H9 (cell line): ENCODE results near the gene MYO7B. TPM values are rescaled to one million over a fixed set of nuclear protein-coding genes. Genes with fewer than 3 reads are reported as not detected.

Experiments used
- DNase-seq: peaks from one replicate; pipeline ENCODE4 v3.0.0-alpha.2; 2017
- H2AFZ ChIP-seq: one replicate; pipeline ENCODE4 v1.6.1; 2013; ENCODE audit warnings: mild to moderate bottlenecking, low read length, control low read depth, moderate library complexity
- H2AK5ac ChIP-seq: 2 replicates; pipeline ENCODE4 v1.6.1; 2013; ENCODE audit warnings: low read length, control low read depth, mixed read lengths; ENCODE audit not compliant: insufficient read length
- H2BK120ac ChIP-seq: one replicate; pipeline ENCODE4 v1.6.1; 2013; ENCODE audit warnings: low read depth, mild to moderate bottlenecking, low read length, control low read depth, inconsistent platforms; ENCODE audit not compliant: poor library complexity, severe bottlenecking
- H2BK12ac ChIP-seq: 2 replicates; pipeline ENCODE4 v1.6.1; 2013; ENCODE audit warnings: low read length, control low read depth, mixed read lengths, low read depth; ENCODE audit not compliant: insufficient read length
- H2BK15ac ChIP-seq: 2 replicates; pipeline ENCODE4 v1.6.1; 2013; ENCODE audit warnings: low read depth, low read length, control low read depth
- H2BK20ac ChIP-seq: one replicate; pipeline ENCODE4 v1.6.1; 2013; ENCODE audit warnings: low read depth, mild to moderate bottlenecking, low read length, control low read depth, inconsistent platforms; ENCODE audit not compliant: poor library complexity, severe bottlenecking
- H2BK5ac ChIP-seq: 2 replicates; pipeline ENCODE4 v1.6.1; 2013; ENCODE audit warnings: low read length, control low read depth, mixed read lengths; ENCODE audit not compliant: insufficient read length
- H3K14ac ChIP-seq: 2 replicates; pipeline ENCODE4 v1.6.1; 2013; ENCODE audit warnings: low read length, control low read depth; ENCODE audit not compliant: insufficient read depth
- H3K18ac ChIP-seq: 2 replicates; pipeline ENCODE4 v1.6.1; 2013; ENCODE audit warnings: low read depth, mild to moderate bottlenecking, mixed read lengths, low read length, control low read depth; ENCODE audit not compliant: insufficient read length
- H3K23ac ChIP-seq: 2 replicates; pipeline ENCODE4 v1.6.1; 2013; ENCODE audit warnings: low read length, control low read depth, mixed read lengths, low read depth; ENCODE audit not compliant: insufficient read length
- H3K23me2 ChIP-seq: 2 replicates; pipeline ENCODE4 v1.6.1; 2013; ENCODE audit warnings: low read depth, mild to moderate bottlenecking, mixed read lengths, low read length, control low read depth; ENCODE audit not compliant: insufficient read length, poor library complexity, severe bottlenecking
- H3K27ac ChIP-seq: 2 replicates; pipeline ENCODE4 v1.5.1; 2013; ENCODE audit warnings: low read length, control low read depth, mixed read lengths, low read depth; ENCODE audit not compliant: insufficient read length
- H3K27me3 ChIP-seq: 2 replicates; pipeline ENCODE4 v1.6.1; 2013; ENCODE audit warnings: low read length, control low read depth, inconsistent platforms; ENCODE audit not compliant: insufficient read depth
- H3K4ac ChIP-seq: 2 replicates; pipeline ENCODE4 v1.6.1; 2013; ENCODE audit warnings: low read depth, mild to moderate bottlenecking, control low read depth, inconsistent platforms, low read length, moderate library complexity
- H3K4me1 ChIP-seq: 2 replicates; pipeline ENCODE4 v1.6.1; 2013; ENCODE audit warnings: low read length, control low read depth, inconsistent platforms; ENCODE audit not compliant: insufficient read depth
- H3K4me2 ChIP-seq: 2 replicates; pipeline ENCODE4 v1.6.1; 2013; ENCODE audit warnings: low read length, control low read depth, mixed read lengths; ENCODE audit not compliant: insufficient read length, insufficient read depth
- H3K56ac ChIP-seq: 2 replicates; pipeline ENCODE4 v1.6.1; 2013; ENCODE audit warnings: low read depth, mild to moderate bottlenecking, mixed read lengths, low read length, control low read depth; ENCODE audit not compliant: insufficient read length
- H3K79me1 ChIP-seq: 2 replicates; pipeline ENCODE4 v1.6.1; 2013; ENCODE audit warnings: low read depth, mild to moderate bottlenecking, moderate library complexity, low read length, control low read depth, inconsistent platforms; ENCODE audit not compliant: insufficient read depth, poor library complexity, severe bottlenecking
- H3K79me2 ChIP-seq: 2 replicates; pipeline ENCODE4 v1.6.1; 2013; ENCODE audit warnings: low read length, control low read depth, inconsistent platforms; ENCODE audit not compliant: insufficient read depth
- H3K9ac ChIP-seq: 2 replicates; pipeline ENCODE4 v1.6.1; 2013; ENCODE audit warnings: low read length, control low read depth, mixed read lengths; ENCODE audit not compliant: insufficient read length; ENCODE audit errors: extremely low read depth
- H3K9me3 ChIP-seq: one replicate; pipeline ENCODE4 v1.6.1; 2013; ENCODE audit warnings: low read depth, low read length, inconsistent platforms; ENCODE audit not compliant: control insufficient read depth
- H3T11ph ChIP-seq: one replicate; pipeline ENCODE4 v1.6.1; 2013; ENCODE audit warnings: mild to moderate bottlenecking, low read length, control low read depth, inconsistent platforms
- H4K20me1 ChIP-seq: one replicate; pipeline ENCODE4 v1.6.1; 2013; ENCODE audit not compliant: control insufficient read depth, insufficient read length, insufficient read depth
- H4K5ac ChIP-seq: 2 replicates; pipeline ENCODE4 v1.6.1; 2013; ENCODE audit warnings: low read depth, mild to moderate bottlenecking, mixed read lengths, low read length, control low read depth; ENCODE audit not compliant: insufficient read length
- H4K8ac ChIP-seq: replicated peaks from 2 replicates; pipeline ENCODE4 v1.6.1; 2013; ENCODE audit warnings: low read length, control low read depth, mixed read lengths, low read depth; ENCODE audit not compliant: insufficient read length
- H4K91ac ChIP-seq: 2 replicates; pipeline ENCODE4 v1.6.1; 2013; ENCODE audit warnings: low read depth, mild to moderate bottlenecking, moderate library complexity, mixed read lengths, low read length, control low read depth; ENCODE audit not compliant: insufficient read length
- H3K27ac Mint-ChIP-seq, 3 experiments: 2 replicates in 2 of 3; 3 replicates in 1 of 3; pipeline ENCODE4 v1.8.0; 2020 to 2021; ENCODE audit warnings: mixed read lengths in 3 of 3, mild to moderate bottlenecking in 1 of 3, moderate library complexity in 1 of 3
- H3K27me3 Mint-ChIP-seq: 2 replicates; pipeline ENCODE4 v1.8.0; 2021; ENCODE audit warnings: low read depth, mild to moderate bottlenecking, moderate library complexity, mixed read lengths
- H3K36me3 Mint-ChIP-seq, 3 experiments: 2 replicates in 2 of 3; 3 replicates in 1 of 3; pipeline ENCODE4 v1.8.0; 2020 to 2021; ENCODE audit warnings: low read depth in 3 of 3, mixed read lengths in 3 of 3; ENCODE audit not compliant: insufficient read depth in 1 of 3
- H3K4me1 Mint-ChIP-seq, 2 experiments: 2 replicates each; pipeline ENCODE4 v1.8.0; 2020; ENCODE audit warnings: mixed read lengths in 2 of 2
- H3K4me3 Mint-ChIP-seq, 2 experiments: 2 replicates in 1 of 2; 3 replicates in 1 of 2; pipeline ENCODE4 v1.8.0; 2020 to 2021; ENCODE audit warnings: mild to moderate bottlenecking in 2 of 2, mixed read lengths in 2 of 2, moderate library complexity in 1 of 2
- H3K9me3 Mint-ChIP-seq, 2 experiments: 2 replicates in 1 of 2; 3 replicates in 1 of 2; pipeline ENCODE4 v1.8.0; 2020; ENCODE audit warnings: mild to moderate bottlenecking in 2 of 2, mixed read lengths in 2 of 2, moderate library complexity in 1 of 2
- WGBS: extraction: QIAGEN DNeasy Blood & Tissue Kit; methylation state at CpG from one replicate; pipeline ENCODE4 v1.1.7; 2013; ENCODE audit warnings: missing lambda C conversion rate, low lambda C conversion rate, mixed read lengths; ENCODE audit not compliant: insufficient read length; ENCODE audit errors: extremely low coverage; 5-methylcytosine and 5-hydroxymethylcytosine counted together
- total RNA-seq: library from RNA; stranded (reverse); gene quantifications from 2 replicates; pipeline ENCODE4 v1.2.1, GENCODE V29; 2021
- TF ChIP-seq, protein P1 (sequence below): fragments of 200-600 bp; sonication (generic); conservative IDR thresholded peaks from 3 replicates; pipeline ENCODE4 v1.8.0; 2021; ENCODE audit warnings: antibody characterized with exemption, mild to moderate bottlenecking

MYO7B gene
- total RNA-seq, 1 experiment from 2014 or later = not detected

DNA sequence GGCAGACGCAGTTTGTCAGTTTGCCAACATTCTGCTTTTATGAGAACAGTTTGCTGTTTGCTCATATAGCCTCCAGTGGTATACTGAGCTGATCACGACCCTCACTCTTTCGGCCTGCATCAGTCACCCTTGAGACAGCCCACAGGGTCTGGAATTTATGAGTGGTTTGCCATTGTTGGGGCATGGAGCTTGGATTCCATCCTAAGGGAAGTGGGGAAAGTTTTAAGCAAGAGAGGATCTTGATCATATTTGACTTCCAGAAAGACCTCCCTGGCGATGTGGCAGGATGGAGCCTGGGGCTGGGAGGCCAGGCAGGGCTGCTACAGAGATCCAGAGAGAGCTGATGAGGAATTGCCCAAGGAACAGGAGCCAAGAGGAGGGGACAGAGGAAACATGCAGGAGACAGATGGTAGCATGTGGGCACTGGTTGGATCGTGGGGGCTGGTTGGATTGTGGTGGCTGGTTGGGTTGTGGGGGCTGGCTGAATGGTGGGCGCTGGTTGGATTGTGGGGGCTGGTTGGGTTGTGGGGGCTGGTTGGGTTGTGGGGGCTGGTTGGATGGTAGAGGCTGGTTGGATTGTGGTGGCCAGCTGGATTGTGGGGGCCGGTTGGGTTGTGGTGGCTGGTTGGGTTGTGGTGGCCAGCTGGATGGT lies 83.2 kb downstream of the MYO7B start:
- Histone ChIP-seq H3K23ac (no peak overlapping the region), H3K9me3 (peaks cover under 1% of the 10 kb centered on the region), H3K9ac (no peak overlapping the region), H3K56ac (no peak overlapping the region), H4K20me1 (no peaks in the 10 kb centered on the region), H3K79me2 (no peaks in the 10 kb centered on the region), H2BK20ac (no peak overlapping the region), H3K27me3 (no peaks in the 10 kb centered on the region), H3K14ac (no peak overlapping the region), H4K5ac (no peak overlapping the region), H3K4me1 (no peaks in the 10 kb centered on the region), H3K4me2 (no peak overlapping the region), H4K91ac (no peak overlapping the region), H2AK5ac (no peak overlapping the region), H2BK15ac (no peak overlapping the region), H2BK12ac (no peak overlapping the region), H2BK5ac (no peak overlapping the region), H3K27ac (no peak overlapping the region), H3K23me2 (no peaks in the 10 kb centered on the region), H2AFZ (no peak overlapping the region), H4K8ac (no peak overlapping the region), H3T11ph (no peak overlapping the region), H3K79me1 (no peaks in the 10 kb centered on the region), H3K18ac (no peak overlapping the region), H2BK120ac (no peak overlapping the region), H3K4ac (no peak overlapping the region)
- Mint-ChIP-seq H3K27ac (no peak overlapping the region; a peak in 1 of 7 replicates), H3K4me1 (no peaks in the 10 kb centered on the region), H3K27me3 (peaks cover 7% of the 10 kb centered on the region), H3K4me3 (no peak overlapping the region), H3K36me3 (no peaks in the 10 kb centered on the region; a peak in 1 of 7 replicates), H3K9me3 (peaks cover 0 to 4% of the 10 kb centered on the region in 2 experiments; a peak in 2 of 5 replicates)
- TF ChIP-seq, protein P1, sequence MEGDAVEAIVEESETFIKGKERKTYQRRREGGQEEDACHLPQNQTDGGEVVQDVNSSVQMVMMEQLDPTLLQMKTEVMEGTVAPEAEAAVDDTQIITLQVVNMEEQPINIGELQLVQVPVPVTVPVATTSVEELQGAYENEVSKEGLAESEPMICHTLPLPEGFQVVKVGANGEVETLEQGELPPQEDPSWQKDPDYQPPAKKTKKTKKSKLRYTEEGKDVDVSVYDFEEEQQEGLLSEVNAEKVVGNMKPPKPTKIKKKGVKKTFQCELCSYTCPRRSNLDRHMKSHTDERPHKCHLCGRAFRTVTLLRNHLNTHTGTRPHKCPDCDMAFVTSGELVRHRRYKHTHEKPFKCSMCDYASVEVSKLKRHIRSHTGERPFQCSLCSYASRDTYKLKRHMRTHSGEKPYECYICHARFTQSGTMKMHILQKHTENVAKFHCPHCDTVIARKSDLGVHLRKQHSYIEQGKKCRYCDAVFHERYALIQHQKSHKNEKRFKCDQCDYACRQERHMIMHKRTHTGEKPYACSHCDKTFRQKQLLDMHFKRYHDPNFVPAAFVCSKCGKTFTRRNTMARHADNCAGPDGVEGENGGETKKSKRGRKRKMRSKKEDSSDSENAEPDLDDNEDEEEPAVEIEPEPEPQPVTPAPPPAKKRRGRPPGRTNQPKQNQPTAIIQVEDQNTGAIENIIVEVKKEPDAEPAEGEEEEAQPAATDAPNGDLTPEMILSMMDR = no peak
- WGBS = no CpG with 5 or more reads among the region's 7 CpGs
- DNase-seq = no peak
